GM12878 (cell line): ENCODE data around the gene MOCS1. TPM values are rescaled to one million over a fixed set of nuclear protein-coding genes. Genes with fewer than 3 reads are reported as not detected.

Experiments
- ATAC-seq: fragments of 200-7000 bp; cut with Tn5 transposase; 3 replicates; pipeline ENCODE4 v1.9.1; 2020; ENCODE audit warnings: mild to moderate bottlenecking, moderate library complexity
- BruUV-seq: library from RNA; stranded (reverse); fragments of 400-500 nt; replicated peaks from 2 replicates; lab custom pipeline; 2021; lab: Mats Ljungman, UMichigan
- CTCF ChIA-PET: fragments of 300-600 bp; sonication (Branson Sonifier 250); formaldehyde crosslinking; extraction: SDS; loops from one replicate; lab custom pipeline; 2021; ENCODE audit warnings: inconsistent platforms; lab: Yijun Ruan, JAX
- POLR2A ChIA-PET: fragments of 350-600 bp; formaldehyde crosslinking; extraction: SDS; loops from one replicate; lab custom pipeline; 2021; ENCODE audit warnings: inconsistent platforms; lab: Charles Lee
- RAD21 ChIA-PET: fragments of 300-600 bp; sonication (Branson Sonifier 250); formaldehyde crosslinking; loops from one replicate; lab custom pipeline; 2023; ENCODE audit warnings: antibody characterized with exemption; ENCODE audit not compliant: unreplicated experiment; lab: Charles Lee
- SMC1A ChIA-PET: fragments of 300-600 bp; sonication (Branson Sonifier 250); formaldehyde crosslinking; loops from one replicate; lab custom pipeline; 2023; ENCODE audit not compliant: unreplicated experiment, uncharacterized antibody; lab: Charles Lee
- DNase-seq: peaks from one replicate; pipeline ENCODE4 v3.0.0-alpha.2; 2011; ENCODE audit warnings: low read depth, low spot score
- FAIRE-seq: peaks from 3 replicates; lab custom pipeline; 2011; peaks lifted over from hg19 to GRCh38; lab: Jason Lieb, UNC
- H2AFZ ChIP-seq: 2 replicates; pipeline ENCODE4 v1.6.0; 2011; ENCODE audit warnings: low read depth, low read length, control low read depth; ENCODE audit not compliant: control insufficient read depth
- H3K27ac ChIP-seq: 2 replicates; pipeline ENCODE4 v1.5.1; 2011; ENCODE audit warnings: control low read depth; ENCODE audit not compliant: control insufficient read depth, insufficient read depth
- H3K27me3 ChIP-seq, 2 experiments: replicated peaks in 1 of 2; 2 replicates each; pipeline versions ENCODE4 v1.6.0 to v1.6.1; 2011; ENCODE audit warnings: low read length in 1 of 2; ENCODE audit not compliant: control insufficient read depth in 2 of 2, insufficient read depth in 2 of 2
- H3K36me3 ChIP-seq, 2 experiments: 2 replicates each; pipeline ENCODE4 v1.5.1; 2011; ENCODE audit warnings: low read length in 1 of 2; ENCODE audit not compliant: control insufficient read depth in 2 of 2, insufficient read depth in 2 of 2
- H3K4me1 ChIP-seq: 2 replicates; pipeline ENCODE4 v1.6.1; 2011; ENCODE audit warnings: mild to moderate bottlenecking, low read length, moderate library complexity, mixed read lengths; ENCODE audit not compliant: control insufficient read depth, insufficient read depth
- H3K4me2 ChIP-seq: 2 replicates; pipeline ENCODE4 v1.6.0; 2011; ENCODE audit warnings: control low read depth; ENCODE audit not compliant: control insufficient read depth, insufficient read depth
- H3K4me3 ChIP-seq: fragments of 200-600 bp; sonication (generic); 2 replicates; pipeline ENCODE4 v1.5.1; 2016
- H3K79me2 ChIP-seq: 2 replicates; pipeline ENCODE4 v1.6.0; 2011; ENCODE audit warnings: low read length; ENCODE audit not compliant: control insufficient read depth, insufficient read depth
- H3K9ac ChIP-seq: 2 replicates; pipeline ENCODE4 v1.8.0; 2011; ENCODE audit warnings: low read length, control low read depth, mixed read lengths; ENCODE audit not compliant: control insufficient read depth, insufficient read depth
- H3K9me3 ChIP-seq: replicated peaks from 3 replicates; pipeline ENCODE4 v1.5.1; 2011; ENCODE audit warnings: mild to moderate bottlenecking, low read length; ENCODE audit not compliant: control insufficient read depth, insufficient read depth
- H4K20me1 ChIP-seq: 2 replicates; pipeline ENCODE4 v1.6.0; 2011; ENCODE audit not compliant: control insufficient read depth, insufficient read depth
- DPF2 ChIP-seq: fragments of 450-650 bp; IDR thresholded peaks from 2 replicates; pipeline ENCODE4 v1.6.1; 2017; ENCODE audit warnings: mild to moderate bottlenecking
- SIN3A ChIP-seq: IDR thresholded peaks from 2 replicates; pipeline ENCODE4 v1.6.1; 2012; ENCODE audit warnings: low read depth, low read length, improper control_type of control experiment
- WGBS: methylation state at CpG from one replicate; pipeline ENCODE4 v1.1.6; 2016; ENCODE audit warnings: low lambda C conversion rate; ENCODE audit not compliant: insufficient replicate concordance, insufficient coverage; ENCODE audit errors: missing lambda C conversion rate; 5-methylcytosine and 5-hydroxymethylcytosine counted together
- in situ Hi-C: fragments of 300-500 bp; cut with MboI; formaldehyde crosslinking; loops from 9 replicates; pipeline ENCODE4 v1.14.3; 2018; ENCODE audit warnings: mixed read lengths
- intact Hi-C: fragments of 100-400 bp; cut with micrococcal nuclease; formaldehyde crosslinking; loops from one replicate; pipeline ENCODE4 v1.14.2; 2022; ENCODE audit not compliant: unreplicated experiment
- polyA plus RNA-seq, 11 experiments: library from polyadenylated mRNA; depleted of rRNA in 4 of 11; unstranded in 6 of 11; stranded (reverse) in 5 of 11; fragments of >200 nt; fragmentation: Nextera tagmentation in 4 of 11; fragmentation: Illumina TruSeq in 1 of 11; extraction: Ambion mirVana in 4 of 11; extraction: Trizol in 1 of 11; gene quantifications; 1 replicate in 1 of 11; 2 replicates in 10 of 11; pipeline versions ENCODE4 v1.2.1 to v1.2.3, GENCODE V29; 2011 to 2016; ENCODE audit warnings: inconsistent platforms in 2 of 11, missing spikeins in 2 of 11, low read depth in 1 of 11
- total RNA-seq, 4 experiments: library from RNA; depleted of rRNA in 3 of 4; stranded (reverse); fragments of >200 nt in 3 of 4; fragmentation: Illumina TruSeq in 1 of 4; extraction: Trizol in 1 of 4; gene quantifications; 2 replicates each; pipeline versions ENCODE4 v1.2.1 to v1.2.3, GENCODE V29; 2013 to 2021
- TF ChIP-seq, protein P1 (sequence below): fragments of 450-650 bp; IDR thresholded peaks from 2 replicates; pipeline ENCODE4 v1.6.1; 2014; ENCODE audit warnings: mild to moderate bottlenecking
- TF ChIP-seq, protein P2 (sequence below): fragments of 450-650 bp; IDR thresholded peaks from 2 replicates; pipeline ENCODE4 v1.6.1; 2017; ENCODE audit warnings: mild to moderate bottlenecking, moderate library complexity
- TF ChIP-seq, protein P3 (sequence below): fragments of 450-650 bp; IDR thresholded peaks from 2 replicates; pipeline ENCODE4 v1.6.1; 2017; ENCODE audit warnings: mild to moderate bottlenecking, moderate library complexity
- TF ChIP-seq, protein P4 (sequence below): IDR thresholded peaks from 2 replicates; pipeline ENCODE4 v1.6.1; 2011; ENCODE audit warnings: mild to moderate bottlenecking, low read depth, low read length, moderate library complexity; ENCODE audit not compliant: insufficient replicate concordance
- TF ChIP-seq, protein P5 (sequence below): fragments of 450-650 bp; IDR thresholded peaks from 2 replicates; pipeline ENCODE4 v1.6.1; 2017; ENCODE audit warnings: antibody characterized with exemption, mild to moderate bottlenecking, moderate library complexity

MOCS1 gene
- total and polyA plus RNA-seq, 10 of the 15 experiments (the other 5 are each of a cell fraction or from before 2014, with no cell fraction given): 0.02 to 5.4 (median 0.16) TPM; not detected in 2

DNA sequence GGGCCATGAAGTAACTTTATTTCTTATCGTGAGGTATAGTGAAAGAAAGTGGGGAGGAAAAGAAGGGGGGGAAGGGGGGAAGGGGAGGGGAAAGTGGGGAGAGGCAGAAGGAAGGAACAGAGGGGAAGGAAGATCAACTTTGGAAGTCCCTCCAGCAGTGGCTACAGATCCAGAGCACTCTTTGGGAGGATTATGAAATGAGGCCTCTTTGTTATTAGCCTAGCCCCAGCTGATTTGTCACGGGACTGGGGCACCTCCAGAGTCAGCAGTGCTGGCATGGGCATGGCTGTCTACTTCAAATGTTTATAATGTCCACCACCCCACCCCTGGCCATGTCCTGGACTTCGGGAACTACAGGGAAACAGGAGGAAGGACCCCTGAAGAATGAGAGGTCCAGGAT lies 7.6 kb downstream of the MOCS1 start (continued):
- TF ChIP-seq, protein P1, sequence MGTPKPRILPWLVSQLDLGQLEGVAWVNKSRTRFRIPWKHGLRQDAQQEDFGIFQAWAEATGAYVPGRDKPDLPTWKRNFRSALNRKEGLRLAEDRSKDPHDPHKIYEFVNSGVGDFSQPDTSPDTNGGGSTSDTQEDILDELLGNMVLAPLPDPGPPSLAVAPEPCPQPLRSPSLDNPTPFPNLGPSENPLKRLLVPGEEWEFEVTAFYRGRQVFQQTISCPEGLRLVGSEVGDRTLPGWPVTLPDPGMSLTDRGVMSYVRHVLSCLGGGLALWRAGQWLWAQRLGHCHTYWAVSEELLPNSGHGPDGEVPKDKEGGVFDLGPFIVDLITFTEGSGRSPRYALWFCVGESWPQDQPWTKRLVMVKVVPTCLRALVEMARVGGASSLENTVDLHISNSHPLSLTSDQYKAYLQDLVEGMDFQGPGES: no peak
- no peak for TF ChIP-seq SIN3A
- TF ChIP-seq, protein P2, sequence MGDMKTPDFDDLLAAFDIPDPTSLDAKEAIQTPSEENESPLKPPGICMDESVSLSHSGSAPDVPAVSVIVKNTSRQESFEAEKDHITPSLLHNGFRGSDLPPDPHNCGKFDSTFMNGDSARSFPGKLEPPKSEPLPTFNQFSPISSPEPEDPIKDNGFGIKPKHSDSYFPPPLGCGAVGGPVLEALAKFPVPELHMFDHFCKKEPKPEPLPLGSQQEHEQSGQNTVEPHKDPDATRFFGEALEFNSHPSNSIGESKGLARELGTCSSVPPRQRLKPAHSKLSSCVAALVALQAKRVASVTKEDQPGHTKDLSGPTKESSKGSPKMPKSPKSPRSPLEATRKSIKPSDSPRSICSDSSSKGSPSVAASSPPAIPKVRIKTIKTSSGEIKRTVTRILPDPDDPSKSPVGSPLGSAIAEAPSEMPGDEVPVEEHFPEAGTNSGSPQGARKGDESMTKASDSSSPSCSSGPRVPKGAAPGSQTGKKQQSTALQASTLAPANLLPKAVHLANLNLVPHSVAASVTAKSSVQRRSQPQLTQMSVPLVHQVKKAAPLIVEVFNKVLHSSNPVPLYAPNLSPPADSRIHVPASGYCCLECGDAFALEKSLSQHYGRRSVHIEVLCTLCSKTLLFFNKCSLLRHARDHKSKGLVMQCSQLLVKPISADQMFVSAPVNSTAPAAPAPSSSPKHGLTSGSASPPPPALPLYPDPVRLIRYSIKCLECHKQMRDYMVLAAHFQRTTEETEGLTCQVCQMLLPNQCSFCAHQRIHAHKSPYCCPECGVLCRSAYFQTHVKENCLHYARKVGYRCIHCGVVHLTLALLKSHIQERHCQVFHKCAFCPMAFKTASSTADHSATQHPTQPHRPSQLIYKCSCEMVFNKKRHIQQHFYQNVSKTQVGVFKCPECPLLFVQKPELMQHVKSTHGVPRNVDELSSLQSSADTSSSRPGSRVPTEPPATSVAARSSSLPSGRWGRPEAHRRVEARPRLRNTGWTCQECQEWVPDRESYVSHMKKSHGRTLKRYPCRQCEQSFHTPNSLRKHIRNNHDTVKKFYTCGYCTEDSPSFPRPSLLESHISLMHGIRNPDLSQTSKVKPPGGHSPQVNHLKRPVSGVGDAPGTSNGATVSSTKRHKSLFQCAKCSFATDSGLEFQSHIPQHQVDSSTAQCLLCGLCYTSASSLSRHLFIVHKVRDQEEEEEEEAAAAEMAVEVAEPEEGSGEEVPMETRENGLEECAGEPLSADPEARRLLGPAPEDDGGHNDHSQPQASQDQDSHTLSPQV: no peak

DNA sequence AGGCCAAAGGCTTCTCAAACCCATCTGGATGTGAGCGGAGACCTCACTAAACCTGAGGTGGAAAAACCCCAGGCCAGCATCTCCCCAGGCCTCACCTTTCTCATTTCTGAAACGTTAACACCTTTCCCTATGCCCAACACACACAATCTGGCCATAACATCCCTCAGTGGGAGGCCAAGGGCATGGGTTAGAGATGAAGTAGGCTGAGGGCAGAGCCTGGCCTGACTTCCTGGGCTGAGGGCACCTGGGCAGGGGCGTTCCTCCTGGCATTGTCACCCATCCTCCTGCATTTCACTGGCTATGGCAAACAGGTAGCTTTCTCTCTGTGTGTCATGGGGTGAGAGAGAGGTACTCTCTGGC lies 8.4 kb downstream of the MOCS1 start:
- no TSS peak for BruUV-seq
- no peaks in the 10 kb centered on the region for H3K36me3 ChIP-seq
- FAIRE-seq (no peak), ATAC-seq (no peak), DNase-seq (no peak)
- H4K20me1 ChIP-seq: no peaks in the 10 kb centered on the region
- no peaks in the 10 kb centered on the region for H3K9me3 ChIP-seq
- ChIA-PET CTCF (no interaction called here), RAD21 (no interaction called here), POLR2A (no interaction called here), SMC1A (no interaction called here)
- in situ Hi-C loops (no loop called here), intact Hi-C loops (no loop called here)
- H3K4me3 ChIP-seq: no peak overlapping the region
- H3K4me1 ChIP-seq: no peaks in the 10 kb centered on the region
- H2AFZ ChIP-seq: no peak overlapping the region
- H3K27ac ChIP-seq: no peak overlapping the region
- no peaks in the 10 kb centered on the region for H3K79me2 ChIP-seq
- no peak overlapping the region for H3K4me2 ChIP-seq
- 21% methylated on average over 3 of the region's 3 CpGs for WGBS
- H3K9ac ChIP-seq: no peak overlapping the region
- H3K27me3 ChIP-seq: no peaks in the 10 kb centered on the region; a peak in 1 of 4 replicates
- TF ChIP-seq DPF2: no peak
- TF ChIP-seq, protein P3, sequence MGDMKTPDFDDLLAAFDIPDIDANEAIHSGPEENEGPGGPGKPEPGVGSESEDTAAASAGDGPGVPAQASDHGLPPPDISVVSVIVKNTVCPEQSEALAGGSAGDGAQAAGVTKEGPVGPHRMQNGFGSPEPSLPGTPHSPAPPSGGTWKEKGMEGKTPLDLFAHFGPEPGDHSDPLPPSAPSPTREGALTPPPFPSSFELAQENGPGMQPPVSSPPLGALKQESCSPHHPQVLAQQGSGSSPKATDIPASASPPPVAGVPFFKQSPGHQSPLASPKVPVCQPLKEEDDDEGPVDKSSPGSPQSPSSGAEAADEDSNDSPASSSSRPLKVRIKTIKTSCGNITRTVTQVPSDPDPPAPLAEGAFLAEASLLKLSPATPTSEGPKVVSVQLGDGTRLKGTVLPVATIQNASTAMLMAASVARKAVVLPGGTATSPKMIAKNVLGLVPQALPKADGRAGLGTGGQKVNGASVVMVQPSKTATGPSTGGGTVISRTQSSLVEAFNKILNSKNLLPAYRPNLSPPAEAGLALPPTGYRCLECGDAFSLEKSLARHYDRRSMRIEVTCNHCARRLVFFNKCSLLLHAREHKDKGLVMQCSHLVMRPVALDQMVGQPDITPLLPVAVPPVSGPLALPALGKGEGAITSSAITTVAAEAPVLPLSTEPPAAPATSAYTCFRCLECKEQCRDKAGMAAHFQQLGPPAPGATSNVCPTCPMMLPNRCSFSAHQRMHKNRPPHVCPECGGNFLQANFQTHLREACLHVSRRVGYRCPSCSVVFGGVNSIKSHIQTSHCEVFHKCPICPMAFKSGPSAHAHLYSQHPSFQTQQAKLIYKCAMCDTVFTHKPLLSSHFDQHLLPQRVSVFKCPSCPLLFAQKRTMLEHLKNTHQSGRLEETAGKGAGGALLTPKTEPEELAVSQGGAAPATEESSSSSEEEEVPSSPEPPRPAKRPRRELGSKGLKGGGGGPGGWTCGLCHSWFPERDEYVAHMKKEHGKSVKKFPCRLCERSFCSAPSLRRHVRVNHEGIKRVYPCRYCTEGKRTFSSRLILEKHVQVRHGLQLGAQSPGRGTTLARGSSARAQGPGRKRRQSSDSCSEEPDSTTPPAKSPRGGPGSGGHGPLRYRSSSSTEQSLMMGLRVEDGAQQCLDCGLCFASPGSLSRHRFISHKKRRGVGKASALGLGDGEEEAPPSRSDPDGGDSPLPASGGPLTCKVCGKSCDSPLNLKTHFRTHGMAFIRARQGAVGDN: no peak
- TF ChIP-seq, protein P4, sequence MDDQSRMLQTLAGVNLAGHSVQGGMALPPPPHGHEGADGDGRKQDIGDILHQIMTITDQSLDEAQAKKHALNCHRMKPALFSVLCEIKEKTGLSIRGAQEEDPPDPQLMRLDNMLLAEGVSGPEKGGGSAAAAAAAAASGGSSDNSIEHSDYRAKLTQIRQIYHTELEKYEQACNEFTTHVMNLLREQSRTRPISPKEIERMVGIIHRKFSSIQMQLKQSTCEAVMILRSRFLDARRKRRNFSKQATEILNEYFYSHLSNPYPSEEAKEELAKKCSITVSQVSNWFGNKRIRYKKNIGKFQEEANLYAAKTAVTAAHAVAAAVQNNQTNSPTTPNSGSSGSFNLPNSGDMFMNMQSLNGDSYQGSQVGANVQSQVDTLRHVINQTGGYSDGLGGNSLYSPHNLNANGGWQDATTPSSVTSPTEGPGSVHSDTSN: no peak
- TF ChIP-seq, protein P5, sequence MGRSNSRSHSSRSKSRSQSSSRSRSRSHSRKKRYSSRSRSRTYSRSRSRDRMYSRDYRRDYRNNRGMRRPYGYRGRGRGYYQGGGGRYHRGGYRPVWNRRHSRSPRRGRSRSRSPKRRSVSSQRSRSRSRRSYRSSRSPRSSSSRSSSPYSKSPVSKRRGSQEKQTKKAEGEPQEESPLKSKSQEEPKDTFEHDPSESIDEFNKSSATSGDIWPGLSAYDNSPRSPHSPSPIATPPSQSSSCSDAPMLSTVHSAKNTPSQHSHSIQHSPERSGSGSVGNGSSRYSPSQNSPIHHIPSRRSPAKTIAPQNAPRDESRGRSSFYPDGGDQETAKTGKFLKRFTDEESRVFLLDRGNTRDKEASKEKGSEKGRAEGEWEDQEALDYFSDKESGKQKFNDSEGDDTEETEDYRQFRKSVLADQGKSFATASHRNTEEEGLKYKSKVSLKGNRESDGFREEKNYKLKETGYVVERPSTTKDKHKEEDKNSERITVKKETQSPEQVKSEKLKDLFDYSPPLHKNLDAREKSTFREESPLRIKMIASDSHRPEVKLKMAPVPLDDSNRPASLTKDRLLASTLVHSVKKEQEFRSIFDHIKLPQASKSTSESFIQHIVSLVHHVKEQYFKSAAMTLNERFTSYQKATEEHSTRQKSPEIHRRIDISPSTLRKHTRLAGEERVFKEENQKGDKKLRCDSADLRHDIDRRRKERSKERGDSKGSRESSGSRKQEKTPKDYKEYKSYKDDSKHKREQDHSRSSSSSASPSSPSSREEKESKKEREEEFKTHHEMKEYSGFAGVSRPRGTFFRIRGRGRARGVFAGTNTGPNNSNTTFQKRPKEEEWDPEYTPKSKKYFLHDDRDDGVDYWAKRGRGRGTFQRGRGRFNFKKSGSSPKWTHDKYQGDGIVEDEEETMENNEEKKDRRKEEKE: no peak
